Testis (tissue), 2 donors: ENCODE results near the gene SLC22A12.

Experiments used
- CTCF ChIP-seq, 3 experiments: fragments of 450-650 bp in 2 of 3; fragments of 200-600 bp in 1 of 3; sonication (generic) in 1 of 3; IDR thresholded peaks; one replicate each; pipeline ENCODE4 v1.5.1; 2016 to 2019; ENCODE audit warnings: antibody characterized with exemption in 3 of 3, mild to moderate bottlenecking in 2 of 3, moderate library complexity in 1 of 3
- POLR2A ChIP-seq: fragments of 450-650 bp; IDR thresholded peaks from one replicate; pipeline ENCODE4 v1.6.1; 2017; ENCODE audit warnings: antibody characterized with exemption, mild to moderate bottlenecking, moderate library complexity

GRCh38 chr11:64620381-64620971 is 29.5 kb downstream of the SLC22A12 start:
- no peak for TF ChIP-seq CTCF (IDR thresholded peaks at IDR 0.05)
- no peak for TF ChIP-seq POLR2A
